NB4 (cell line): Measurements from ENCODE around the gene ZNF618.

Source experiments
- DNase-seq: peaks from one replicate; pipeline ENCODE4 v3.0.0; 2010; ENCODE audit warnings: low read depth
- H3K4me3 ChIP-seq: one replicate; pipeline ENCODE4 v1.5.1; 2011; ENCODE audit warnings: mild to moderate bottlenecking, low read depth, low read length, moderate library complexity
- MYC ChIP-seq: IDR thresholded peaks from 2 replicates; pipeline ENCODE4 v1.6.1; 2011; ENCODE audit warnings: low read depth, low read length
- POLR2A ChIP-seq: IDR thresholded peaks from 2 replicates; pipeline ENCODE4 v1.6.1; 2011; ENCODE audit warnings: mild to moderate bottlenecking; ENCODE audit not compliant: insufficient read length; ENCODE audit errors: extremely low read depth
- TF ChIP-seq, protein P1 (sequence below): IDR thresholded peaks from 2 replicates; pipeline ENCODE4 v1.6.1; 2011; ENCODE audit warnings: low read depth, low read length
- TF ChIP-seq, protein P2 (sequence below): IDR thresholded peaks from one replicate; pipeline ENCODE4 v1.5.1; 2012; ENCODE audit warnings: low read depth, low read length

ZNF618 gene

DNA sequence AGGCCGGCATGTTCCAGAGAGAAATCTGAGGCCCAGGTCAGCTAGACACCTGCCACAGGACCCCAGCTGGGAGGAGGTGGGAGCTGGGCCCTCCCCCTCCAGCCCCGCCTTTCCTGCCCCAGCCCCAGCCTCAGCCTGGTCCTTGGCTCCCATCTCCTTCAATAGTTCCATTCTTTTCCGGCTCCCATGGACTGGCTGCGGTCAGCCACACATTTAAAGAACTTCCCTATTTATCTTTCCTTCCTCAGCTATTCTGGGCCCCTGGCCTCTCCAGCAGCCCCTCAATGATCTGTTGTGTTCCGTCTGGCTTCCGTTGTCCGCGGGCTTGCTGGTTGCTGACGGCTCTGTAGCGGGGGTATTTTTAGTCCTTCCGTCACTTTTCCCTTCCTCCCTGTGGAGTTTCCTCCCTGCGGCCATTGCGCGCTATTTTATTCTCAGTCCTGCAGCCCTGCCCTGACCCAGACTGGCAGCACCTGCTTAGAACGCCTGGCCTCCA is 128.2 kb downstream of the ZNF618 start:
- TF ChIP-seq POLR2A (no peak), MYC (no peak)
- TF ChIP-seq, protein P1, sequence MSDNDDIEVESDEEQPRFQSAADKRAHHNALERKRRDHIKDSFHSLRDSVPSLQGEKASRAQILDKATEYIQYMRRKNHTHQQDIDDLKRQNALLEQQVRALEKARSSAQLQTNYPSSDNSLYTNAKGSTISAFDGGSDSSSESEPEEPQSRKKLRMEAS: no peak
- TF ChIP-seq, protein P2, sequence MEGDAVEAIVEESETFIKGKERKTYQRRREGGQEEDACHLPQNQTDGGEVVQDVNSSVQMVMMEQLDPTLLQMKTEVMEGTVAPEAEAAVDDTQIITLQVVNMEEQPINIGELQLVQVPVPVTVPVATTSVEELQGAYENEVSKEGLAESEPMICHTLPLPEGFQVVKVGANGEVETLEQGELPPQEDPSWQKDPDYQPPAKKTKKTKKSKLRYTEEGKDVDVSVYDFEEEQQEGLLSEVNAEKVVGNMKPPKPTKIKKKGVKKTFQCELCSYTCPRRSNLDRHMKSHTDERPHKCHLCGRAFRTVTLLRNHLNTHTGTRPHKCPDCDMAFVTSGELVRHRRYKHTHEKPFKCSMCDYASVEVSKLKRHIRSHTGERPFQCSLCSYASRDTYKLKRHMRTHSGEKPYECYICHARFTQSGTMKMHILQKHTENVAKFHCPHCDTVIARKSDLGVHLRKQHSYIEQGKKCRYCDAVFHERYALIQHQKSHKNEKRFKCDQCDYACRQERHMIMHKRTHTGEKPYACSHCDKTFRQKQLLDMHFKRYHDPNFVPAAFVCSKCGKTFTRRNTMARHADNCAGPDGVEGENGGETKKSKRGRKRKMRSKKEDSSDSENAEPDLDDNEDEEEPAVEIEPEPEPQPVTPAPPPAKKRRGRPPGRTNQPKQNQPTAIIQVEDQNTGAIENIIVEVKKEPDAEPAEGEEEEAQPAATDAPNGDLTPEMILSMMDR: no peak
- no peak for DNase-seq
- no peak overlapping the region for H3K4me3 ChIP-seq

DNA sequence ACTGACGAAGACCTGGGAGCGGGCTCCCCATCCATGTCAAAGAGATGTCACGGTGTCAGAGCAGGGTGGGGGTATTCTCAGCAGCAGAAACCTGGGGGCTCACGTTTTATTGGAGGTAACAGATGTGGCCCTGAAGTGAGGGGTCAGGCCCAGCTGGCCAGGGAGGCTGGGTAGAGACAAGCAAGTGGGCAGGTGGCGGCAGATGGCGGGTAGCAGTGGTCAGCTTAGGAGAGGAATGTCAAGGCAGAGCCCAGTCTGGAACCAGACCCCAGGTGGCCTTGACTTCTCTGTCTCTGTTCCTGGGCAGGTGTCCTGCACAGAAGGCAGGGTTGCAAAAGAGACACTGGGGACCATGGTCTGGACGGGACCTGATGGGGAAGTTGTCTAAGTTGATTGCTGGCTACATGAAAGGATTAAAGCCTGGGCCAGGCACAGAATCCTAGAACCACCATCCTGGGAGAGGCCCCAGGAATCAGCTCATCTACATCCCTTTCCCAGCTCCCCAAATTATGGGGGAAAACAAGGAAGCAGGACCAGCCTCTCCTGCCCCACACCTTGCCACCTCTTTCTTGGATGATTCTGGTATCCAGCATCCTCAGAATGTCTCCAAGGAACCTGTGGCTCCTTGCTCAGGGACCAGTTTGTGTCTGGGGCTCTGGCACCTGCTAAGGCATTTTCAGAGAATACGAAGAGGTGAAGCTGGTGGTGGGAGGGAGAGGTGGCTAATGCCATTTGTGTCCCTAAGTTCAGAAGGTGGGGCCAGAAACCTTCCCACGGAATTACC is 129.5 kb downstream of the ZNF618 start:
- no peak overlapping the region for H3K4me3 ChIP-seq
- TF ChIP-seq POLR2A (no peak), MYC (no peak)
- TF ChIP-seq, protein P1: no peak
- no peak for DNase-seq

DNA sequence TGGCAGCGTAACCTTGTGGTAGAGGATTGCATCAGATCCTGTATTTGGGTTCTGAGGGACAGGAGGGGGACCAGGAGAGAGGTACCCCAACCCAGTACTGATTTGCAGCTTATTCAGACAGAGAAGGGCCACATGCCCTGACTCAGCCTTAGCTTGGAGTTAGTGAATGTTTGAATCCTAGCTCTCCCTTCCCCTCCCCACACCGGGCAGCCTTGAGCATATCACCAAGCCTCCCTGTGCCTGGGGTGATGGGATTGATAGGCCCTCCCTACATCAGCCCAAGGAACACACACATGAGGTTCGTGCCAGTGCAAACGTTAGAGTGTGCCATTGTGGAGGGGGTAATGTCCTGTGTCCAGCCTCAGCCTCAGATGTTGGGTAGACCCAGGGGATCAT is 130.0 kb downstream of the ZNF618 start:
- TF ChIP-seq, protein P1: no peak
- TF ChIP-seq, protein P2: no peak
- TF ChIP-seq MYC (no peak), POLR2A (no peak)
- H3K4me3 ChIP-seq: no peak overlapping the region
- no peak for DNase-seq

DNA sequence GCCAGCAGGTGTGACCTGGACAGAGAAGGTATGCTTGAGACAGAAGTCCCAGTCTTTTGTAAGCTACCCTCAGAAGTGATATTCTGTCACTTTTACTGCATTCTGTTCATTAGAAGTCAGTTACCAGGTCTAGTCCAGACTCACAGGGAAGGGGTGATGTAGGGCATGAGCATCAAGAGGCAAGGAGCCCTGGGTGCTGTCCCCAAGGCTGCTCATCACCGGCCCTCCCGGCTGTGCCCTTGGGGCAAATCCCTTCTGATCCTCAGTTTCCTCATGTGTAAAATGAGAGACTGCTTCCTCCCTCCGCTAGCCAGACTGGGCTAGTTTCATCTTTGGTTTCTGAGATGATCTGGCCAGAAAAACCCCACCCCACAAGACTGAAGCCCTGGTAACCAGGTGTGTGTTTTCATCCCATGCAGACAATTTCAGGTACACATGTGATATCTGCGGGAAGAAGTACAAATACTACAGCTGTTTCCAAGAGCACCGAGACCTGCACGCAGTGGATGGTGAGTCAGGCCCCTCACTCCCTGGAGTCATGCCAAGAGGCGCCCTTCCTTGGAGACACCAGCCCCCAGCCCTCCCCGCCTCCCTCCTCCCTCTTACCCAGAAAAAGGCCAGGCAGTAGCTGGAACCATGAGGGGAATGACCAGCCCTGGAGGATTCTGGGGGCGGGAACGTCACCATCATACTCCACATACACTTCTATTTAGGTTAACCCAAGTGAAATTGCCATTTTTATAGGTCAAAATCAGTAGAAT is 131.0 kb downstream of the ZNF618 start:
- no peak for DNase-seq
- no peak overlapping the region for H3K4me3 ChIP-seq
- TF ChIP-seq, protein P1: no peak
- no peak for TF ChIP-seq POLR2A
- TF ChIP-seq, protein P2: no peak
- no peak for TF ChIP-seq MYC

DNA sequence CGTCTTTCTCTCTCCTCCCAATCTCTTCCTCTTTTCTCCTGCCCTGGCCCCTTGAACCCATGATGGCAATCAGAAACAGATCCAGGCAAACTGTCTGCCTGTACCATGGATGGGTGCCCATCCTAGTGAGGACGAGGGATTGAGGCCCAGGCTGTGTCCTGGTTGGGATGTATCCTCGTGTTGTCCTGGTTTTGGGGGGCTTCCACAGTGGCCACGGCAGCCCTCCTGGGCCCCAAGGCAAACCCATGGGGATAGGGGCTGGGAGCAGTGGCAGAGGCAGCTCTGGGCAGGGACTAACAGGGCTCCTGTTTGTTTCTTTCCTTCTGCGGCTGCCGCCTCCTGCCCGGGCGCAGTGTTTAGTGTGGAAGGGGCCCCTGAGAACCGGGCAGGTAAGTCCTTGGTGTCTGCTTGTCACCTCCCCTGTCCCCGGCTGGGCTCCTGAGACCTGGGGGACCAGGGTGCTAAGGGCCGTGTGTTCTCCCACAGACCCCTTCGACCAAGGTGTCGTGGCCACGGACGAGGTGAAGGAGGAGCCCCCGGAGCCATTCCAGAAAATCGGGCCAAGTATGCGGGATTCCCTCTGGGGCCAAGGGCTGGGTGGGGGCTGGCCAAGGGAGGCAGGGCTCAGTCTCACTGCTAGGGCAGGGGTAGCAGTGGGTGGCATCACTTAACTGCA is 132.0 kb downstream of the ZNF618 start:
- H3K4me3 ChIP-seq: no peak overlapping the region

More for the DNA sequence above, 132.0 kb downstream of the ZNF618 start:
- TF ChIP-seq POLR2A (no peak), MYC (no peak)
- TF ChIP-seq, protein P2: no peak
- TF ChIP-seq, protein P1: no peak
- no peak for DNase-seq
